ENCODE results near the gene CHCHD3.

The CHCHD3 gene

GRCh38 chr7:133016604-133017003 lies 65.3 kb downstream of the CHCHD3 start:
- Mint-ChIP-seq H3K4me1 (ENCODE audit: low read depth) (peaks cover 9% of the 10 kb centered on the region), H3K9me3 (ENCODE audit: low read depth) (no peaks in the 10 kb centered on the region), H3K27ac (no peak overlapping the region), H3K4me3 (no peak overlapping the region), H3K27me3 (no peaks in the 10 kb centered on the region), H3K36me3 (peaks cover 19% of the 10 kb centered on the region)

GRCh38 chr7:133015888-133016287 lies 66.0 kb downstream of the CHCHD3 start:
- Mint-ChIP-seq H3K27me3 (no peaks in the 10 kb centered on the region), H3K4me1 (ENCODE audit: low read depth) (peaks cover 9% of the 10 kb centered on the region), H3K27ac (peak overlapping the region; percentile 66)

GRCh38 chr7:133011746-133012145 lies 70.1 kb downstream of the CHCHD3 start:
- H3K4me3 Mint-ChIP-seq, result no peak overlapping the region
- peaks cover 3% of the 10 kb centered on the region for H3K9me3 Mint-ChIP-seq (ENCODE audit: low read depth)
- H3K27me3 Mint-ChIP-seq, result no peaks in the 10 kb centered on the region
- H3K4me1 Mint-ChIP-seq (ENCODE audit: low read depth), result peaks cover 12% of the 10 kb centered on the region
- peaks cover 30% of the 10 kb centered on the region for H3K36me3 Mint-ChIP-seq
- H3K27ac Mint-ChIP-seq, result no peak overlapping the region

More at GRCh38 chr7:133015888-133016287, 66.0 kb downstream of the CHCHD3 start:
- Mint-ChIP-seq H3K9me3 (ENCODE audit: low read depth) (no peaks in the 10 kb centered on the region), H3K4me3 (no peak overlapping the region), H3K36me3 (peaks cover 16% of the 10 kb centered on the region)

- H3K4me1 Mint-ChIP-seq (ENCODE audit: low read depth), result peaks cover 12% of the 10 kb centered on the region
- no peak overlapping the region for H3K4me3 Mint-ChIP-seq
- H3K9me3 Mint-ChIP-seq (ENCODE audit: low read depth), result peaks cover 3% of the 10 kb centered on the region
- peaks cover 31% of the 10 kb centered on the region for H3K36me3 Mint-ChIP-seq
- no peaks in the 10 kb centered on the region for H3K27me3 Mint-ChIP-seq
- H3K27ac Mint-ChIP-seq, result no peak overlapping the region
Measured at GRCh38 chr7:133009426-133010252, 72.3 kb downstream of the CHCHD3 start.

GRCh38 chr7:133007961-133008360 lies 73.9 kb downstream of the CHCHD3 start:
- H3K4me3 Mint-ChIP-seq, result no peak overlapping the region
- peaks cover 3% of the 10 kb centered on the region for H3K9me3 Mint-ChIP-seq (ENCODE audit: low read depth)
- no peak overlapping the region for H3K27ac Mint-ChIP-seq
- peaks cover 12% of the 10 kb centered on the region for H3K4me1 Mint-ChIP-seq (ENCODE audit: low read depth)
- no peaks in the 10 kb centered on the region for H3K27me3 Mint-ChIP-seq
- H3K36me3 Mint-ChIP-seq, result peaks cover 34% of the 10 kb centered on the region

- Mint-ChIP-seq H3K27ac (no peak overlapping the region), H3K4me1 (ENCODE audit: low read depth) (peaks cover 32% of the 10 kb centered on the region), H3K4me3 (no peak overlapping the region), H3K9me3 (ENCODE audit: low read depth) (peaks cover 3% of the 10 kb centered on the region), H3K27me3 (no peaks in the 10 kb centered on the region), H3K36me3 (peaks cover 17% of the 10 kb centered on the region)
Measured at GRCh38 chr7:133003052-133003910, 78.6 kb downstream of the CHCHD3 start.

GRCh38 chr7:133001727-133002126 lies 80.2 kb downstream of the CHCHD3 start:
- peaks cover 12% of the 10 kb centered on the region for H3K36me3 Mint-ChIP-seq
- H3K4me1 Mint-ChIP-seq (ENCODE audit: low read depth), result peaks cover 32% of the 10 kb centered on the region
- H3K9me3 Mint-ChIP-seq (ENCODE audit: low read depth), result no peaks in the 10 kb centered on the region
- H3K27me3 Mint-ChIP-seq, result no peaks in the 10 kb centered on the region
- H3K4me3 Mint-ChIP-seq, result no peak overlapping the region
- no peak overlapping the region for H3K27ac Mint-ChIP-seq

- Mint-ChIP-seq H3K4me3 (no peak overlapping the region), H3K27ac (no peak overlapping the region), H3K4me1 (ENCODE audit: low read depth) (peaks cover 43% of the 10 kb centered on the region), H3K9me3 (ENCODE audit: low read depth) (peaks cover 3% of the 10 kb centered on the region), H3K27me3 (no peaks in the 10 kb centered on the region), H3K36me3 (peaks cover 10% of the 10 kb centered on the region)
Measured at GRCh38 chr7:132999845-133000244, 82.0 kb downstream of the CHCHD3 start.

GRCh38 chr7:132998763-132999162 lies 83.1 kb downstream of the CHCHD3 start:
- H3K4me1 Mint-ChIP-seq (ENCODE audit: low read depth), result peaks cover 47% of the 10 kb centered on the region
- peaks cover 6% of the 10 kb centered on the region for H3K36me3 Mint-ChIP-seq
- peaks cover 3% of the 10 kb centered on the region for H3K9me3 Mint-ChIP-seq (ENCODE audit: low read depth)
- H3K27ac Mint-ChIP-seq, result no peak overlapping the region
- H3K4me3 Mint-ChIP-seq, result no peak overlapping the region
- H3K27me3 Mint-ChIP-seq, result no peaks in the 10 kb centered on the region

- peaks cover 6% of the 10 kb centered on the region for H3K36me3 Mint-ChIP-seq
- peaks cover 3% of the 10 kb centered on the region for H3K9me3 Mint-ChIP-seq (ENCODE audit: low read depth)
- no peak overlapping the region for H3K4me3 Mint-ChIP-seq
- no peak overlapping the region for H3K27ac Mint-ChIP-seq
- H3K4me1 Mint-ChIP-seq (ENCODE audit: low read depth), result peaks cover 41% of the 10 kb centered on the region
- H3K27me3 Mint-ChIP-seq, result no peaks in the 10 kb centered on the region
Measured at GRCh38 chr7:132997505-132997904, 84.4 kb downstream of the CHCHD3 start.

- peaks cover 6% of the 10 kb centered on the region for H3K36me3 Mint-ChIP-seq
Measured at GRCh38 chr7:132996581-132997242, 85.2 kb downstream of the CHCHD3 start.

GRCh38 chr7:132993377-132994013 lies 88.4 kb downstream of the CHCHD3 start:
- H3K36me3 Mint-ChIP-seq, result peaks cover 14% of the 10 kb centered on the region
- H3K4me1 Mint-ChIP-seq (ENCODE audit: low read depth), result peaks cover 29% of the 10 kb centered on the region
- H3K9me3 Mint-ChIP-seq (ENCODE audit: low read depth), result peaks cover 3% of the 10 kb centered on the region
- H3K27ac Mint-ChIP-seq, result no peak overlapping the region
- no peak overlapping the region for H3K4me3 Mint-ChIP-seq
- no peaks in the 10 kb centered on the region for H3K27me3 Mint-ChIP-seq

More at GRCh38 chr7:132996581-132997242, 85.2 kb downstream of the CHCHD3 start:
- Mint-ChIP-seq H3K4me1 (ENCODE audit: low read depth) (peaks cover 40% of the 10 kb centered on the region), H3K9me3 (ENCODE audit: low read depth) (peaks cover 3% of the 10 kb centered on the region), H3K4me3 (no peak overlapping the region), H3K27ac (no peak overlapping the region), H3K27me3 (no peaks in the 10 kb centered on the region)

- Mint-ChIP-seq H3K4me3 (no peak overlapping the region), H3K4me1 (ENCODE audit: low read depth) (peaks cover 26% of the 10 kb centered on the region), H3K36me3 (peaks cover 12% of the 10 kb centered on the region), H3K27me3 (no peaks in the 10 kb centered on the region), H3K27ac (no peak overlapping the region), H3K9me3 (ENCODE audit: low read depth) (peaks cover 3% of the 10 kb centered on the region)
Measured at GRCh38 chr7:132991615-132992587, 90.0 kb downstream of the CHCHD3 start.
